ENCODE measurements around the gene AHCTF1.
"Not testable (repeated sequence)": the region's sequence is repeated elsewhere in the genome, so short reads cannot be mapped to it uniquely, and the experiment has no call there.

AHCTF1 gene

DNA sequence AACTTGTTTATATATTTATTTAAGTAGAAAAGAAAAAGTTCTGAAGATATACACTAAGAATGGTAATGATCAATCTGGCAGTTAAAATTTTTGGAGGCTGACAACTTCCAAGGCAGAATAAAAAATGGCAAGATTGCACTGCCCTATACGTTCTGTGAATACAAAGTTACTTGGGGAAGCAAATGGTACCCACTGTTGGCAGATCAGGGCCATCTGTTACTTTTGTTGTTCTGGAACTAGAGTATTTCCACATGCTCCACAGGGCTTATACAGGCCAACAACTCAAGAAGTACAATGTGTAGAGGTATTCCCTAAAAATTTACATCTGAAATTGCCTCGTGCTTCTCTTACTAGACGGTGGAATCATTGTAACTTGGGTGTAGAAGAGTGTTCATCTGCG is 53.2 kb downstream of the AHCTF1 start:
- H3K36me3 ChIP-seq (ENCODE audit: insufficient read depth, low read length), result peaks cover 34% of the 10 kb centered on the region
- H3K27me3 ChIP-seq (ENCODE audit: insufficient read depth, low read length), result no peaks in the 10 kb centered on the region
- H2AFZ ChIP-seq (ENCODE audit: low read length, unreplicated experiment), result no peak overlapping the region
- no peak overlapping the region for H3K4me3 ChIP-seq (ENCODE audit: low read depth, low read length)
- H3K27ac ChIP-seq (ENCODE audit: low read depth, low read length), result no peak overlapping the region
- peaks cover 21% of the 10 kb centered on the region for H3K4me1 ChIP-seq (ENCODE audit: control insufficient read depth, insufficient read depth, low read length, unreplicated experiment)
- H3K79me2 ChIP-seq (ENCODE audit: control insufficient read depth, insufficient read depth, low read length, unreplicated experiment), result peaks cover 23% of the 10 kb centered on the region

DNA sequence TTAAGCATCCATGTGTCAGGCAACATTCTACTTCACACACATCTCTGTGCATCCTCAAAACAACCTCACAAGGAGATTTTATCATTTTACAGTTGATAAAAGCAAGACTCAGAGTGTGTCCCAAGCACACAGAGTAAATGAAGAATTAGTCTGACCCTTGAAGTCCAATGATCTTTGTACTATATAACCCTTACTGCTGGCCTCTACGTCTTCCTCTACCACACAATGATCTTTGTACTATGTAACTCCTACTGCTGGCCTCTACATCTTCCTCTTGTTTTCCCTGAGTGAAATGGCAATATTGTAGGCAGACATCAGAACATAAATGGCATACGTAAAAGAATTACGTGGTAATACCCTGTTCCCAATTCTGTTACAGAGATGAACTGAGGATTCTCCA is 55.3 kb downstream of the AHCTF1 start:
- Histone ChIP-seq H2AFZ (ENCODE audit: low read length, unreplicated experiment) (no peak overlapping the region), H3K27ac (ENCODE audit: low read depth, low read length) (peak overlapping the region; percentile 60), H3K79me2 (ENCODE audit: control insufficient read depth, insufficient read depth, low read length, unreplicated experiment) (peaks cover 32% of the 10 kb centered on the region), H3K27me3 (ENCODE audit: insufficient read depth, low read length) (no peaks in the 10 kb centered on the region), H3K4me1 (ENCODE audit: control insufficient read depth, insufficient read depth, low read length, unreplicated experiment) (peaks cover 21% of the 10 kb centered on the region), H3K4me3 (ENCODE audit: low read depth, low read length) (no peak overlapping the region), H3K36me3 (ENCODE audit: insufficient read depth, low read length) (peaks cover 44% of the 10 kb centered on the region)

DNA sequence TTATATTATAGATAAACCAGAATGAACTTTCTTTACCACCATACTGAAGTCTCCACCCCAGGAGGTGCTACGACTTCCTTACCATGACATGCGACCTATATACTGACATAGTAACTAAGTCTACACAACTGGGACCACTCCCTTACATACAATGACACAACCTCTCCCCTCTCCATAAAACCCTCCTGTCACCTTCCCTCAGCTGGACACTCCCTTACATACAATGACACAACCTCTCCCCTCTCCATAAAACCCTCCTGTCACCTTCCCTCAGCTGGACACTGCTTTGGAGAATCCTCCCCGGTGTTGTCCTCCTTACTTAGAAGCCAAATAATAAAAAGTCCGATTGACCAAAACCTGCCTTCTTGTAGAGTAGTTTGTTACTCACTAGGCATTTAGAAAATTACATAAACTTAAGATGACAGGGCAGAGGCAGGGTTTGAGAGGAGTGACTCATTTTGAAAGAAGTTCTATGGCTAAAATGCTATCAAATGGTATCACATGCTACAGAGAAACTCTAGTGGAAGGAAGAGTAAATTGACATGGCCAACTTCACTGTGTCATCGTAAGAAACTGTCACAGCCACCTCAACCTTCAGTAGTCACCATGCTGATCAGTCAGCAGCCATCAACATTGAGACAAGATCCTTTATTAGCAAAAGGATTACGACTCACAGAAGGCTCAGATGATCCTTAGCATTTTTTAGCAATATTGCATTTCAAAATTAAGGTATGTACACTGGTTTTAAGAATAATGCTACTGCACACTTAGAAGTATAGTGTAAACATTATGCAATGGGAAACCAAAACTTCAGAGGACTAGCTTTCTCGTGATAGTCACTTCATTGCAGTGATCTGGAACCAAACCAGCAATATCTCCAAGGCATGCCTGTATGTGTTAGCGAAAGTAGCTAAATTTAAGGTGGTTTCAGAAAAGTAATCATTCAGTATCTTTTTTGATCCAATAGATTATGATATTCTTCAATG is 56.4 kb downstream of the AHCTF1 start:
- Histone ChIP-seq H3K4me3 (ENCODE audit: low read depth, low read length) (no peak overlapping the region; the same call in 1 of the 2 replicates), H3K27ac (ENCODE audit: low read depth, low read length) (peak overlapping the region; percentile 60), H3K79me2 (ENCODE audit: control insufficient read depth, insufficient read depth, low read length, unreplicated experiment) (peaks cover 37% of the 10 kb centered on the region), H3K27me3 (ENCODE audit: insufficient read depth, low read length) (no peaks in the 10 kb centered on the region), H3K4me1 (ENCODE audit: control insufficient read depth, insufficient read depth, low read length, unreplicated experiment) (peaks cover 21% of the 10 kb centered on the region), H3K36me3 (ENCODE audit: insufficient read depth, low read length) (peaks cover 51% of the 10 kb centered on the region), H2AFZ (ENCODE audit: low read length, unreplicated experiment) (no peak overlapping the region)

DNA sequence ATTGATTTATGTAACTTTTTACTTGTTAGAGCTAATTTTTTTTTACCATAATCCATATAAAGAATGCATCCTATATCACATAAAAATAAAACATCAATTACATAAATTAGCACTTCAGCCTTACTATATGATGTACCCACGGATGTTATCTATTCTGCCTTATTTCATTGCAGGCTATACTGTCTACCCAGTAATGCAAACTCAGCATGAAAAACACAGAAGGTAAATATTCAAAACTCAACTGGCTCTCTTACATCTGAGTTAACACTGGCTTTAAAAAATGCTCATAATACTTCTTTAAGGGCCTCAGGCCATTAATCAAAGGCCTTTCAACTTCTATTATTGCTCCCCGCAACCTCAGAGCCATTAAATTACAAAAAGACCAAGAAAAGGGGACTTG is 65.8 kb downstream of the AHCTF1 start:
- H3K27me3 ChIP-seq (ENCODE audit: insufficient read depth, low read length), result no peaks in the 10 kb centered on the region
- no peak overlapping the region for H3K27ac ChIP-seq (ENCODE audit: low read depth, low read length)
- no peak overlapping the region for H3K4me3 ChIP-seq (ENCODE audit: low read depth, low read length)
- no peak overlapping the region for H2AFZ ChIP-seq (ENCODE audit: low read length, unreplicated experiment)
- peaks cover 45% of the 10 kb centered on the region for H3K36me3 ChIP-seq (ENCODE audit: insufficient read depth, low read length)
- H3K79me2 ChIP-seq (ENCODE audit: control insufficient read depth, insufficient read depth, low read length, unreplicated experiment), result peaks cover 11% of the 10 kb centered on the region
- H3K4me1 ChIP-seq (ENCODE audit: control insufficient read depth, insufficient read depth, low read length, unreplicated experiment), result no peaks in the 10 kb centered on the region

- not testable (repeated sequence) for H3K4me1 ChIP-seq (ENCODE audit: control insufficient read depth, insufficient read depth, low read length, unreplicated experiment); H3K4me3 ChIP-seq (ENCODE audit: low read depth, low read length); H3K27me3 ChIP-seq (ENCODE audit: insufficient read depth, low read length); H3K27ac ChIP-seq (ENCODE audit: low read depth, low read length); H3K79me2 ChIP-seq (ENCODE audit: control insufficient read depth, insufficient read depth, low read length, unreplicated experiment); H2AFZ ChIP-seq (ENCODE audit: low read length, unreplicated experiment)
- H3K36me3 ChIP-seq (ENCODE audit: insufficient read depth, low read length), result peaks cover 32% of the 10 kb centered on the region
Observed at GRCh38 chr1:246863791-246864190, 68.0 kb downstream of the AHCTF1 start.

DNA sequence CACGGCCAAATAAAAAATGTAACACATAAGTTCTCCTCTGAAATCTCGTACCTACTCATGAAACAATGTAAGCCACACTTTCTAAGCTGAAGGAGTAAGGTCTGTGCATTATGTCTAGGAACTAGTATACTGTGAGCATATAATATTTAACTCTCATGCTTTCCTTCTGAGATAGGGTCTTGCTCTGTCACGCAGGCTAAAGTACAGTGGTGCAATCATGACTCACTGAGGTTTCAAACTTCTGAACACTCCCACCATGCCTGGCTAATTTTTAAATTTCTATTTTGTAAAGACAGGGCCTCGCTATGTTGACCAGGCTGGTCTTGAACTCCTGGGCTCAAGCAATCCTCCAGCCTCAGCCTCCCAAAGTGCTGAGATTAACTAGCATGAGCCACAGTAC is 71.3 kb downstream of the AHCTF1 start:
- H2AFZ ChIP-seq (ENCODE audit: low read length, unreplicated experiment), result no peak overlapping the region
- no peak overlapping the region for H3K27ac ChIP-seq (ENCODE audit: low read depth, low read length)
- no peaks in the 10 kb centered on the region for H3K79me2 ChIP-seq (ENCODE audit: control insufficient read depth, insufficient read depth, low read length, unreplicated experiment)
- H3K4me1 ChIP-seq (ENCODE audit: control insufficient read depth, insufficient read depth, low read length, unreplicated experiment), result no peaks in the 10 kb centered on the region
- peaks cover 34% of the 10 kb centered on the region for H3K36me3 ChIP-seq (ENCODE audit: insufficient read depth, low read length)
- H3K4me3 ChIP-seq (ENCODE audit: low read depth, low read length), result no peak overlapping the region
- no peaks in the 10 kb centered on the region for H3K27me3 ChIP-seq (ENCODE audit: insufficient read depth, low read length)

GRCh38 chr1:246856371-246856770 is 75.4 kb downstream of the AHCTF1 start:
- Histone ChIP-seq H3K27ac (ENCODE audit: low read depth, low read length) (no peak overlapping the region), H2AFZ (ENCODE audit: low read length, unreplicated experiment) (no peak overlapping the region), H3K36me3 (ENCODE audit: insufficient read depth, low read length) (peaks cover 46% of the 10 kb centered on the region), H3K27me3 (ENCODE audit: insufficient read depth, low read length) (no peaks in the 10 kb centered on the region), H3K4me3 (ENCODE audit: low read depth, low read length) (no peak overlapping the region), H3K79me2 (ENCODE audit: control insufficient read depth, insufficient read depth, low read length, unreplicated experiment) (no peaks in the 10 kb centered on the region), H3K4me1 (ENCODE audit: control insufficient read depth, insufficient read depth, low read length, unreplicated experiment) (no peaks in the 10 kb centered on the region)

GRCh38 chr1:246850640-246851039 is 81.1 kb downstream of the AHCTF1 start:
- H3K27me3 ChIP-seq (ENCODE audit: insufficient read depth, low read length); H2AFZ ChIP-seq (ENCODE audit: low read length, unreplicated experiment); H3K4me1 ChIP-seq (ENCODE audit: control insufficient read depth, insufficient read depth, low read length, unreplicated experiment); H3K4me3 ChIP-seq (ENCODE audit: low read depth, low read length); H3K27ac ChIP-seq (ENCODE audit: low read depth, low read length); H3K79me2 ChIP-seq (ENCODE audit: control insufficient read depth, insufficient read depth, low read length, unreplicated experiment): not testable (repeated sequence)
- peaks cover 41% of the 10 kb centered on the region for H3K36me3 ChIP-seq (ENCODE audit: insufficient read depth, low read length)

- Histone ChIP-seq H2AFZ (ENCODE audit: low read length, unreplicated experiment) (no peak overlapping the region), H3K27me3 (ENCODE audit: insufficient read depth, low read length) (no peaks in the 10 kb centered on the region), H3K79me2 (ENCODE audit: control insufficient read depth, insufficient read depth, low read length, unreplicated experiment) (no peaks in the 10 kb centered on the region), H3K4me1 (ENCODE audit: control insufficient read depth, insufficient read depth, low read length, unreplicated experiment) (no peaks in the 10 kb centered on the region), H3K36me3 (ENCODE audit: insufficient read depth, low read length) (peaks cover 22% of the 10 kb centered on the region), H3K27ac (ENCODE audit: low read depth, low read length) (no peak overlapping the region), H3K4me3 (ENCODE audit: low read depth, low read length) (no peak overlapping the region)
Observed at GRCh38 chr1:246843876-246844275, 87.9 kb downstream of the AHCTF1 start.

DNA sequence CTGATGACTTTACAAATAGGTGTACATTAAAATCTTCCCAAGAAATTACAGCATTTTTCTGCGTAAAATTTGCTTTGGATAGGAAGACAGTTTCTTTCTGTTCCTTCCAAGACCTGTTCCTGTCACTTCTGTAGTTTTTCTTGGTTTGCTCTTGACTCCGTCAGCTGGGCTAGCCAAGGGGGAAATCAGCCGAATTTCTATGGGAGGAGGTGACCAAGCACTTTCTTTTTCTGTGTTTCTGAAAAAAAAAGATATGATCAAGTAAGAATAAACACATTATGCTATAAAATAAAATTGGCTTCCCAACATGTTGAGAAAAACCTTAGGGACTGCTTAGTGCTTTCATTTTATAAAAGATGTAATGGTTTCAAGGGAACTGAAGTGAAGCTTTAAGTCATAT is 91.0 kb downstream of the AHCTF1 start:
- H3K27me3 ChIP-seq (ENCODE audit: insufficient read depth, low read length); H3K4me1 ChIP-seq (ENCODE audit: control insufficient read depth, insufficient read depth, low read length, unreplicated experiment); H3K4me3 ChIP-seq (ENCODE audit: low read depth, low read length); H3K79me2 ChIP-seq (ENCODE audit: control insufficient read depth, insufficient read depth, low read length, unreplicated experiment); H2AFZ ChIP-seq (ENCODE audit: low read length, unreplicated experiment); H3K27ac ChIP-seq (ENCODE audit: low read depth, low read length): not testable (repeated sequence)
- peaks cover 20% of the 10 kb centered on the region for H3K36me3 ChIP-seq (ENCODE audit: insufficient read depth, low read length)

DNA sequence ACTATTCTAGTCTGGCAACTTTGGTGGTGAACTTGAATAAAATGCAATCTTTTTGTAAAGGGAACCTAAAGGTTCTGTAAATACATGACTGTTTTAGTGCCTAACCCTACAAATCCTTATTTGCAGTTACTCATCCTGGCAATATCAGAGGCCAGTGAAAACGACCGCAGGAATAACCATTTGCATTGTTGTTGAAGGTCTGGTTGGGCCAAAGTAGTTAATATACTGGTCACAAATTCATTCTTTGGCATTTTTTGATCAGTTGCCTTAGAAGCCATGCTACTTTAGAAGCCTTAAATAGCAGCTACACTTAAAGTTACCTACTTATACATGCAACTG is 93.7 kb downstream of the AHCTF1 start:
- H2AFZ ChIP-seq (ENCODE audit: low read length, unreplicated experiment), result no peak overlapping the region
- H3K36me3 ChIP-seq (ENCODE audit: insufficient read depth, low read length), result peaks cover 11% of the 10 kb centered on the region
- H3K79me2 ChIP-seq (ENCODE audit: control insufficient read depth, insufficient read depth, low read length, unreplicated experiment), result no peaks in the 10 kb centered on the region
- H3K27me3 ChIP-seq (ENCODE audit: insufficient read depth, low read length), result no peaks in the 10 kb centered on the region
- H3K4me3 ChIP-seq (ENCODE audit: low read depth, low read length), result no peak overlapping the region
- no peak overlapping the region for H3K27ac ChIP-seq (ENCODE audit: low read depth, low read length)
- peaks cover 4% of the 10 kb centered on the region for H3K4me1 ChIP-seq (ENCODE audit: control insufficient read depth, insufficient read depth, low read length, unreplicated experiment)
